ENCODE results near the gene STRAP. TPM values are rescaled to one million over a fixed set of nuclear protein-coding genes. Genes with fewer than 3 reads are reported as not detected.

The STRAP gene
- total RNA-seq, 6 experiments from 2014 or later, result 179 to 208 (median 193) TPM

Other genes with a start within 250 kb of the STRAP start
- 10 to 100 TPM; 46.1 to 50.7 (median 46.6) TPM for gene EPS8, start 93.0 kb upstream of the STRAP start, total RNA-seq (2021; fragmentation: NEBNext Ultra II Directional; extraction: Animal tissue kit (Norgen Biotek cat#: 25700))
- gene DERA, start 28.9 kb downstream of the STRAP start, total RNA-seq (2021; fragmentation: NEBNext Ultra II Directional; extraction: Animal tissue kit (Norgen Biotek cat#: 25700)), result 10 to 100 TPM; 28.1 to 46.4 (median 36.3) TPM